GM12878 (cell line): ENCODE results near the gene PRG3. TPM values are rescaled to one million over a fixed set of nuclear protein-coding genes. Genes with fewer than 3 reads are reported as not detected.
"Not testable (repeated sequence)": the region's sequence is repeated elsewhere in the genome, so short reads cannot be mapped to it uniquely, and the experiment has no call there.

Experiments used
- ATAC-seq: fragments of 200-7000 bp; cut with Tn5 transposase; 3 replicates; pipeline ENCODE4 v1.9.1; 2020; ENCODE audit warnings: mild to moderate bottlenecking, moderate library complexity
- BruUV-seq: library from RNA; stranded (reverse); fragments of 400-500 nt; replicated peaks from 2 replicates; lab custom pipeline; 2021; lab: Mats Ljungman, UMichigan
- CTCF ChIA-PET: fragments of 300-600 bp; sonication (Branson Sonifier 250); formaldehyde crosslinking; extraction: SDS; loops from one replicate; lab custom pipeline; 2021; ENCODE audit warnings: inconsistent platforms; lab: Yijun Ruan, JAX
- POLR2A ChIA-PET: fragments of 350-600 bp; formaldehyde crosslinking; extraction: SDS; loops from one replicate; lab custom pipeline; 2021; ENCODE audit warnings: inconsistent platforms; lab: Charles Lee
- RAD21 ChIA-PET: fragments of 300-600 bp; sonication (Branson Sonifier 250); formaldehyde crosslinking; loops from one replicate; lab custom pipeline; 2023; ENCODE audit warnings: antibody characterized with exemption; ENCODE audit not compliant: unreplicated experiment; lab: Charles Lee
- SMC1A ChIA-PET: fragments of 300-600 bp; sonication (Branson Sonifier 250); formaldehyde crosslinking; loops from one replicate; lab custom pipeline; 2023; ENCODE audit not compliant: unreplicated experiment, uncharacterized antibody; lab: Charles Lee
- DNase-seq: peaks from one replicate; pipeline ENCODE4 v3.0.0-alpha.2; 2011; ENCODE audit warnings: low read depth, low spot score
- FAIRE-seq: peaks from 3 replicates; lab custom pipeline; 2011; peaks lifted over from hg19 to GRCh38; lab: Jason Lieb, UNC
- H2AFZ ChIP-seq: 2 replicates; pipeline ENCODE4 v1.6.0; 2011; ENCODE audit warnings: low read depth, low read length, control low read depth; ENCODE audit not compliant: control insufficient read depth
- H3K27ac ChIP-seq: 2 replicates; pipeline ENCODE4 v1.5.1; 2011; ENCODE audit warnings: control low read depth; ENCODE audit not compliant: control insufficient read depth, insufficient read depth
- H3K27me3 ChIP-seq, 2 experiments: replicated peaks in 1 of 2; 2 replicates each; pipeline versions ENCODE4 v1.6.0 to v1.6.1; 2011; ENCODE audit warnings: low read length in 1 of 2; ENCODE audit not compliant: control insufficient read depth in 2 of 2, insufficient read depth in 2 of 2
- H3K36me3 ChIP-seq, 2 experiments: 2 replicates each; pipeline ENCODE4 v1.5.1; 2011; ENCODE audit warnings: low read length in 1 of 2; ENCODE audit not compliant: control insufficient read depth in 2 of 2, insufficient read depth in 2 of 2
- H3K4me1 ChIP-seq: 2 replicates; pipeline ENCODE4 v1.6.1; 2011; ENCODE audit warnings: mild to moderate bottlenecking, low read length, moderate library complexity, mixed read lengths; ENCODE audit not compliant: control insufficient read depth, insufficient read depth
- H3K4me2 ChIP-seq: 2 replicates; pipeline ENCODE4 v1.6.0; 2011; ENCODE audit warnings: control low read depth; ENCODE audit not compliant: control insufficient read depth, insufficient read depth
- H3K4me3 ChIP-seq: fragments of 200-600 bp; sonication (generic); 2 replicates; pipeline ENCODE4 v1.5.1; 2016
- H3K79me2 ChIP-seq: 2 replicates; pipeline ENCODE4 v1.6.0; 2011; ENCODE audit warnings: low read length; ENCODE audit not compliant: control insufficient read depth, insufficient read depth
- H3K9ac ChIP-seq: 2 replicates; pipeline ENCODE4 v1.8.0; 2011; ENCODE audit warnings: low read length, control low read depth, mixed read lengths; ENCODE audit not compliant: control insufficient read depth, insufficient read depth
- H3K9me3 ChIP-seq: replicated peaks from 3 replicates; pipeline ENCODE4 v1.5.1; 2011; ENCODE audit warnings: mild to moderate bottlenecking, low read length; ENCODE audit not compliant: control insufficient read depth, insufficient read depth
- H4K20me1 ChIP-seq: 2 replicates; pipeline ENCODE4 v1.6.0; 2011; ENCODE audit not compliant: control insufficient read depth, insufficient read depth
- E4F1 ChIP-seq: fragments of 450-650 bp; IDR thresholded peaks from 2 replicates; pipeline ENCODE4 v1.6.1; 2018; ENCODE audit warnings: borderline replicate concordance, mild to moderate bottlenecking; ENCODE audit not compliant: partially characterized antibody
- FOS ChIP-seq: IDR thresholded peaks from 3 replicates; pipeline ENCODE4 v1.6.1; 2011; ENCODE audit warnings: borderline replicate concordance; ENCODE audit not compliant: insufficient read length; ENCODE audit errors: extremely low read depth
- POU2F2 ChIP-seq: IDR thresholded peaks from 3 replicates; pipeline ENCODE4 v1.6.1; 2011; ENCODE audit warnings: low read depth, mild to moderate bottlenecking, low read length, borderline replicate concordance
- WGBS: methylation state at CpG from one replicate; pipeline ENCODE4 v1.1.6; 2016; ENCODE audit warnings: low lambda C conversion rate; ENCODE audit not compliant: insufficient replicate concordance, insufficient coverage; ENCODE audit errors: missing lambda C conversion rate; 5-methylcytosine and 5-hydroxymethylcytosine counted together
- in situ Hi-C: fragments of 300-500 bp; cut with MboI; formaldehyde crosslinking; loops from 9 replicates; pipeline ENCODE4 v1.14.3; 2018; ENCODE audit warnings: mixed read lengths
- intact Hi-C: fragments of 100-400 bp; cut with micrococcal nuclease; formaldehyde crosslinking; loops from one replicate; pipeline ENCODE4 v1.14.2; 2022; ENCODE audit not compliant: unreplicated experiment
- polyA plus RNA-seq, 11 experiments: library from polyadenylated mRNA; depleted of rRNA in 4 of 11; unstranded in 6 of 11; stranded (reverse) in 5 of 11; fragments of >200 nt; fragmentation: Nextera tagmentation in 4 of 11; fragmentation: Illumina TruSeq in 1 of 11; extraction: Ambion mirVana in 4 of 11; extraction: Trizol in 1 of 11; gene quantifications; 1 replicate in 1 of 11; 2 replicates in 10 of 11; pipeline versions ENCODE4 v1.2.1 to v1.2.3, GENCODE V29; 2011 to 2016; ENCODE audit warnings: inconsistent platforms in 2 of 11, missing spikeins in 2 of 11, low read depth in 1 of 11
- total RNA-seq, 4 experiments: library from RNA; depleted of rRNA in 3 of 4; stranded (reverse); fragments of >200 nt in 3 of 4; fragmentation: Illumina TruSeq in 1 of 4; extraction: Trizol in 1 of 4; gene quantifications; 2 replicates each; pipeline versions ENCODE4 v1.2.1 to v1.2.3, GENCODE V29; 2013 to 2021
- TF ChIP-seq, protein P1 (sequence below): fragments of 450-650 bp; IDR thresholded peaks from 2 replicates; pipeline ENCODE4 v1.6.1; 2014; ENCODE audit warnings: mild to moderate bottlenecking

Gene PRG3
- total and polyA plus RNA-seq, 10 of the 15 experiments (the other 5 are each of a cell fraction or from before 2014, with no cell fraction given), result not detected

GRCh38 chr11:57361926-57362325 lies 19.0 kb downstream of the PRG3 start:
- ChIA-PET CTCF (interaction anchor here (0.7 to 1.4 kb wide), 3 partner anchors 10 to 165 kb away, joined by 3 to 4 read pairs (median 3); no protein-coding TSS in a partner anchor), RAD21 (no interaction called here), SMC1A (interaction anchor here (0.6 to 1.5 kb wide), 3 partner anchors 9 to 122 kb away, joined by 3 to 4 read pairs (median 4); no protein-coding TSS in a partner anchor), POLR2A (no interaction called here)
- WGBS, result 17% methylated on average over 3 of the region's 3 CpGs
- Histone ChIP-seq H3K4me1 (no peaks in the 10 kb centered on the region), H3K79me2 (no peaks in the 10 kb centered on the region), H3K27me3 (peaks cover 0 to 3% of the 10 kb centered on the region in 2 experiments; a peak in 2 of 4 replicates), H2AFZ (no peak overlapping the region), H3K36me3 (no peaks in the 10 kb centered on the region), H3K27ac (no peak overlapping the region), H3K4me2 (no peak overlapping the region), H4K20me1 (no peaks in the 10 kb centered on the region), H3K9ac (no peak overlapping the region), H3K9me3 (no peaks in the 10 kb centered on the region), H3K4me3 (no peak overlapping the region)
- in situ Hi-C loops, result no loop called here
- TF ChIP-seq E4F1 (no peak), FOS (no peak), POU2F2 (no peak)
- TF ChIP-seq, protein P1, sequence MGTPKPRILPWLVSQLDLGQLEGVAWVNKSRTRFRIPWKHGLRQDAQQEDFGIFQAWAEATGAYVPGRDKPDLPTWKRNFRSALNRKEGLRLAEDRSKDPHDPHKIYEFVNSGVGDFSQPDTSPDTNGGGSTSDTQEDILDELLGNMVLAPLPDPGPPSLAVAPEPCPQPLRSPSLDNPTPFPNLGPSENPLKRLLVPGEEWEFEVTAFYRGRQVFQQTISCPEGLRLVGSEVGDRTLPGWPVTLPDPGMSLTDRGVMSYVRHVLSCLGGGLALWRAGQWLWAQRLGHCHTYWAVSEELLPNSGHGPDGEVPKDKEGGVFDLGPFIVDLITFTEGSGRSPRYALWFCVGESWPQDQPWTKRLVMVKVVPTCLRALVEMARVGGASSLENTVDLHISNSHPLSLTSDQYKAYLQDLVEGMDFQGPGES, result no peak
- intact Hi-C loops, result no loop called here
- BruUV-seq, result no TSS peak
- ATAC-seq, result no peak
- no peak for FAIRE-seq
- DNase-seq, result no peak

- H3K79me2 ChIP-seq, H3K9ac ChIP-seq, ATAC-seq, H3K9me3 ChIP-seq, RAD21 ChIA-PET, H3K4me3 ChIP-seq, DNase-seq, intact Hi-C loops, FAIRE-seq, POLR2A ChIA-PET, H4K20me1 ChIP-seq, H3K4me2 ChIP-seq, BruUV-seq, H3K4me1 ChIP-seq, SMC1A ChIA-PET, H3K36me3 ChIP-seq, in situ Hi-C loops, H3K27me3 ChIP-seq, H3K27ac ChIP-seq, H2AFZ ChIP-seq: not testable (repeated sequence)
- CTCF ChIA-PET, result interaction anchor here (1.3 to 1.8 kb wide), 3 partner anchors 13 to 282 kb away, joined by 3 to 4 read pairs (median 3); no protein-coding TSS in a partner anchor
Observed at GRCh38 chr11:57361420-57361819, 19.5 kb downstream of the PRG3 start.
